Neutrophil (primary cell): ENCODE measurements around the gene PRG3.

Source experiments
- H3K27ac ChIP-seq: fragments of 200-600 bp; sonication (generic); 2 replicates; pipeline ENCODE4 v1.5.1; 2016; ENCODE audit warnings: mild to moderate bottlenecking, moderate library complexity
- H3K27me3 ChIP-seq: fragments of 200-600 bp; sonication (generic); 2 replicates; pipeline ENCODE4 v1.6.0; 2016; ENCODE audit warnings: mild to moderate bottlenecking
- H3K36me3 ChIP-seq: fragments of 200-600 bp; sonication (generic); 2 replicates; pipeline ENCODE4 v1.5.1; 2017
- H3K4me1 ChIP-seq, 2 experiments: fragments of 200-600 bp in 1 of 2; sonication (generic) in 1 of 2; 1 replicate in 1 of 2; 2 replicates in 1 of 2; pipeline versions ENCODE4 v1.5.1 to v1.6.1; 2013 to 2016; ENCODE audit warnings: low read depth in 1 of 2, low read length in 1 of 2, mild to moderate bottlenecking in 1 of 2, moderate library complexity in 1 of 2; ENCODE audit not compliant: control insufficient read depth in 1 of 2, insufficient read depth in 1 of 2
- H3K4me3 ChIP-seq, 2 experiments: fragments of 200-600 bp in 1 of 2; sonication (generic) in 1 of 2; 1 replicate in 1 of 2; 2 replicates in 1 of 2; pipeline ENCODE4 v1.5.1; 2013 to 2016; ENCODE audit warnings: low read depth in 1 of 2, low read length in 1 of 2, mild to moderate bottlenecking in 1 of 2, moderate library complexity in 1 of 2
- H3K9me3 ChIP-seq: fragments of 200-600 bp; sonication (generic); 2 replicates; pipeline ENCODE4 v1.5.1; 2016
- TF ChIP-seq, protein P1 (sequence below): fragments of 200-600 bp; sonication (generic); IDR thresholded peaks from 2 replicates; pipeline ENCODE4 v1.5.1; 2016; ENCODE audit warnings: antibody characterized with exemption

The PRG3 gene

DNA sequence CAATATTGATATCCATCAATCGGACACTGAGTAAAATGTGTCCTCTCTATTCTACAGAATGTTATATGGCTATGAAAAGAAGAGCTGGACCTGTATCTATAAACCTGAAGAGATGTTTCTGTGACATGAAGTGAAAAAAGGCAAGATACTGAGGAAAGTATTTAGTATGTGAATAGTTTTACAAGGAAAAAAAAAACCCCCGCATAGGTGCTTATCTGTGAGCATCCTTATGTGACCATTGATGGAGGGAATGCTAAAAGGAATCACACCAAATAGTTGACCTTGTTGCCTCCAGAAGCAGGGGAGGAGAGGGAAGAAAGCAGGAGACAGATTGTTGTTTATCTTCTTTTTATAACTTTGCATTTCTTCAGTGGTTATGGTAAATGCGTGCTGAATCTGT, 10.2 kb upstream of the PRG3 start:
- no peak overlapping the region for H3K4me3 ChIP-seq
- no peaks in the 10 kb centered on the region for H3K27me3 ChIP-seq
- TF ChIP-seq, protein P1, sequence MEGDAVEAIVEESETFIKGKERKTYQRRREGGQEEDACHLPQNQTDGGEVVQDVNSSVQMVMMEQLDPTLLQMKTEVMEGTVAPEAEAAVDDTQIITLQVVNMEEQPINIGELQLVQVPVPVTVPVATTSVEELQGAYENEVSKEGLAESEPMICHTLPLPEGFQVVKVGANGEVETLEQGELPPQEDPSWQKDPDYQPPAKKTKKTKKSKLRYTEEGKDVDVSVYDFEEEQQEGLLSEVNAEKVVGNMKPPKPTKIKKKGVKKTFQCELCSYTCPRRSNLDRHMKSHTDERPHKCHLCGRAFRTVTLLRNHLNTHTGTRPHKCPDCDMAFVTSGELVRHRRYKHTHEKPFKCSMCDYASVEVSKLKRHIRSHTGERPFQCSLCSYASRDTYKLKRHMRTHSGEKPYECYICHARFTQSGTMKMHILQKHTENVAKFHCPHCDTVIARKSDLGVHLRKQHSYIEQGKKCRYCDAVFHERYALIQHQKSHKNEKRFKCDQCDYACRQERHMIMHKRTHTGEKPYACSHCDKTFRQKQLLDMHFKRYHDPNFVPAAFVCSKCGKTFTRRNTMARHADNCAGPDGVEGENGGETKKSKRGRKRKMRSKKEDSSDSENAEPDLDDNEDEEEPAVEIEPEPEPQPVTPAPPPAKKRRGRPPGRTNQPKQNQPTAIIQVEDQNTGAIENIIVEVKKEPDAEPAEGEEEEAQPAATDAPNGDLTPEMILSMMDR = no peak
- H3K36me3 ChIP-seq = no peaks in the 10 kb centered on the region
- no peak overlapping the region for H3K27ac ChIP-seq
- H3K9me3 ChIP-seq = no peaks in the 10 kb centered on the region
- peaks cover 10 to 16% of the 10 kb centered on the region in 2 experiments for H3K4me1 ChIP-seq

DNA sequence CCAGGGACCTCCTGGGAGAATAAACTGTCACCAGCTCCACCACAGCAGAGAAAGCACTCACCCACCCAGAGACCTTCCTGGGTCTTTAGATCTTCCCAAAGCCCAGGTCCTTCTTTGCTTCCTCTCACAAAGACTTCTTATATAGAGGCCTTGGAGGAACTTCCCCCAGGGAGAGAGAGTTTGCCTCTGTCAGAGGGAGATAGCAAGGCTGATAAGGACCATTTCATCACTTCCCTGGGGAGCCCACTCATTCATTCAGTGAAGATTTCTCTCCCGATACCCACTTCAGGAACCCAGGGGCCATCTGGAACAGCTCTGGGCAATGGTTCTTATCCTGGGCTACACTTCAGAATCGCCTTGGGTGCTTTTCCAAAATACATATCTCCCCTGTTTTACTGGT, 9.6 kb upstream of the PRG3 start, which contains the start of gene PRG2:
TSS of gene PRG2 (minus strand) at position 116 of the 400 bp plus-strand sequence. CDS start 706 bp downstream, outside the sequence.
- H3K4me1 ChIP-seq = peaks cover 10 to 12% of the 10 kb centered on the region in 2 experiments
- TF ChIP-seq, protein P1 = no peak
- H3K9me3 ChIP-seq = no peaks in the 10 kb centered on the region
- H3K27me3 ChIP-seq = no peaks in the 10 kb centered on the region
- H3K27ac ChIP-seq = no peak within 1 kb of the TSS
- H3K36me3 ChIP-seq = no peaks in the 10 kb centered on the region
- H3K4me3 ChIP-seq = no peak within 1 kb of the TSS

- no peak overlapping the region for H3K27ac ChIP-seq
- H3K36me3 ChIP-seq = no peaks in the 10 kb centered on the region
- no peaks in the 10 kb centered on the region for H3K9me3 ChIP-seq
- H3K4me3 ChIP-seq = no peak overlapping the region
- TF ChIP-seq, protein P1 = no peak
- peaks cover 10 to 12% of the 10 kb centered on the region in 2 experiments for H3K4me1 ChIP-seq
- no peaks in the 10 kb centered on the region for H3K27me3 ChIP-seq
These were observed 6.5 kb upstream of the PRG3 start for GRCh38 chr11:57387289-57388030.

- TF ChIP-seq, protein P1 = no peak
- Histone ChIP-seq H3K36me3 (no peaks in the 10 kb centered on the region), H3K4me3 (no peak overlapping the region), H3K9me3 (no peaks in the 10 kb centered on the region), H3K27me3 (no peaks in the 10 kb centered on the region), H3K27ac (no peak overlapping the region), H3K4me1 (peaks cover 1 to 2% of the 10 kb centered on the region in 2 experiments)
These were observed 5.4 kb upstream of the PRG3 start for GRCh38 chr11:57386178-57386940.

DNA sequence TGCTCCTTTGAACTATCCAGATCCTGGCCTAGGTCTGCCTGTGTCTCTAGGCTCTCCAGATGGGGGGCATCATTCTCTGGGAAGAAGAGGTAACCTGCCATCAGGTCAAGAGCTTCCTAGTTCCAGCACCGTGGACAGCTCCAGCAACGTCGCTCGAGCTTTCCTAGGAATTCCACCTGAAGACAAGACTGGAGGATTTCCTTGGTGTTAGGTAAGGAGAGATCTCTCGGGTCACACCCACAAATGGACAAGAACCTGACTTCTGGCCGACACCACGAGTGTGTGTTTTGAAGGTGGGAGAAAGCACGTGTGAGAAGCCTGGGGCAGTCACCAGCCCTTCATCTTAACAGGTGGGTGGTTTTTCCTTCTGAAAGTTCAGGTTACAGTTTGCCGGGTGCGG, 1.2 kb downstream of the PRG3 start:
- Histone ChIP-seq H3K27ac (no peak overlapping the region), H3K4me1 (no peaks in the 10 kb centered on the region), H3K9me3 (no peaks in the 10 kb centered on the region), H3K4me3 (no peak overlapping the region), H3K36me3 (no peaks in the 10 kb centered on the region), H3K27me3 (peaks cover 24% of the 10 kb centered on the region)
- TF ChIP-seq, protein P1 = no peak
